Upper lobe of left lung (tissue), 4 donors: ENCODE measurements around the gene TMEM236.

Experiments used
- EP300 ChIP-seq, 4 donors: sonication (generic); formaldehyde crosslinking; IDR thresholded peaks; one replicate each; pipeline ENCODE4 v1.5.1; 2017; ENCODE audit warnings: antibody characterized with exemption in 4 of 4, control low read depth in 2 of 4
- POLR2A ChIP-seq, 4 donors: fragments of 450-650 bp; IDR thresholded peaks; one replicate each; pipeline ENCODE4 v1.5.1; 2016 to 2017; ENCODE audit warnings: antibody characterized with exemption in 4 of 4, mild to moderate bottlenecking in 2 of 4
- POLR2AphosphoS5 ChIP-seq, 2 donors: sonication (generic); formaldehyde crosslinking; IDR thresholded peaks; one replicate each; pipeline ENCODE4 v1.5.1; 2017; ENCODE audit warnings: antibody characterized with exemption in 2 of 2
- TF ChIP-seq, protein P1 (sequence below), 6 experiments: fragments of 450-650 bp in 4 of 6; fragments of 200-600 bp in 2 of 6; sonication (generic) in 2 of 6; IDR thresholded peaks; one replicate each; pipeline ENCODE4 v1.5.1; 2016 to 2019; ENCODE audit warnings: antibody characterized with exemption in 6 of 6

DNA sequence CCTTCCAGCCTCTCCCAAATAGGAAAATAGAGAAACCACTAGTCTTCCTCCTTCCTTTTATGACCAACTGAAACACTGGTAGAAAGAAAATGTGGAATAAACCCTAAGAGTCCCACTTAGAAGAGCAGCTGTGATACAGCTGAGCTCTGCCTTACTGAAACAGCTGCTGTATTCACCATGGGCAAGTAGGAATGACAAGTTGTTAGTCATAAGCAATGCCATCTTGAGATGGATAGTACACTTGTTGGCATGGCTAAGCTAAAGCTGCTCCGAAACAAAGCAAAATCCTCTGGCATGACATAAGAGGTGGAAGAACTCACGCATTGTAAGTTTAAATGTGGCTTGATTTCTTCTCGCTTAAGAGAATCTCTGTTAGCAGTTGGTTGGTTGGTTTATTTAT lies 48.3 kb upstream of the TMEM236 start:
- TF ChIP-seq, protein P1, sequence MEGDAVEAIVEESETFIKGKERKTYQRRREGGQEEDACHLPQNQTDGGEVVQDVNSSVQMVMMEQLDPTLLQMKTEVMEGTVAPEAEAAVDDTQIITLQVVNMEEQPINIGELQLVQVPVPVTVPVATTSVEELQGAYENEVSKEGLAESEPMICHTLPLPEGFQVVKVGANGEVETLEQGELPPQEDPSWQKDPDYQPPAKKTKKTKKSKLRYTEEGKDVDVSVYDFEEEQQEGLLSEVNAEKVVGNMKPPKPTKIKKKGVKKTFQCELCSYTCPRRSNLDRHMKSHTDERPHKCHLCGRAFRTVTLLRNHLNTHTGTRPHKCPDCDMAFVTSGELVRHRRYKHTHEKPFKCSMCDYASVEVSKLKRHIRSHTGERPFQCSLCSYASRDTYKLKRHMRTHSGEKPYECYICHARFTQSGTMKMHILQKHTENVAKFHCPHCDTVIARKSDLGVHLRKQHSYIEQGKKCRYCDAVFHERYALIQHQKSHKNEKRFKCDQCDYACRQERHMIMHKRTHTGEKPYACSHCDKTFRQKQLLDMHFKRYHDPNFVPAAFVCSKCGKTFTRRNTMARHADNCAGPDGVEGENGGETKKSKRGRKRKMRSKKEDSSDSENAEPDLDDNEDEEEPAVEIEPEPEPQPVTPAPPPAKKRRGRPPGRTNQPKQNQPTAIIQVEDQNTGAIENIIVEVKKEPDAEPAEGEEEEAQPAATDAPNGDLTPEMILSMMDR (IDR thresholded peaks at IDR 0.05) = no peak
- no peak for TF ChIP-seq POLR2AphosphoS5 (IDR thresholded peaks at IDR 0.05)
- TF ChIP-seq POLR2A (IDR thresholded peaks at IDR 0.05) = no peak
- no peak for TF ChIP-seq EP300 (IDR thresholded peaks at IDR 0.05)
